Glutamatergic neuron (in vitro differentiated cells): ENCODE measurements around the gene TIAL1. TPM values are rescaled to one million over a fixed set of nuclear protein-coding genes. Genes with fewer than 3 reads are reported as not detected.
"Not testable (repeated sequence)": the region's sequence is repeated elsewhere in the genome, so short reads cannot be mapped to it uniquely, and the experiment has no call there.

Experiments
- DNase-seq: peaks from one replicate; pipeline ENCODE4 v3.0.0; 2022
- H3K27ac Mint-ChIP-seq: one replicate; pipeline ENCODE4 v1.8.0; 2020; ENCODE audit warnings: mild to moderate bottlenecking, mixed read lengths, inconsistent platforms; ENCODE audit not compliant: unreplicated experiment
- H3K27me3 Mint-ChIP-seq: one replicate; pipeline ENCODE4 v1.8.0; 2020; ENCODE audit warnings: mild to moderate bottlenecking, moderate library complexity, mixed read lengths, inconsistent platforms; ENCODE audit not compliant: unreplicated experiment
- H3K36me3 Mint-ChIP-seq: one replicate; pipeline ENCODE4 v1.8.0; 2020; ENCODE audit warnings: mild to moderate bottlenecking, mixed read lengths, inconsistent platforms; ENCODE audit not compliant: unreplicated experiment
- H3K4me1 Mint-ChIP-seq: one replicate; pipeline ENCODE4 v1.8.0; 2020; ENCODE audit warnings: mild to moderate bottlenecking, low read depth, mixed read lengths, inconsistent platforms; ENCODE audit not compliant: unreplicated experiment
- H3K4me3 Mint-ChIP-seq: one replicate; pipeline ENCODE4 v1.8.0; 2020; ENCODE audit warnings: mild to moderate bottlenecking, mixed read lengths, inconsistent platforms; ENCODE audit not compliant: unreplicated experiment
- H3K9me3 Mint-ChIP-seq: one replicate; pipeline ENCODE4 v1.8.0; 2020; ENCODE audit warnings: mild to moderate bottlenecking, moderate library complexity, mixed read lengths, inconsistent platforms; ENCODE audit not compliant: unreplicated experiment
- CTCF ChIP-seq: fragments of 200-600 bp; sonication (generic); IDR thresholded peaks from one replicate; pipeline ENCODE4 v1.5.0; 2021; ENCODE audit not compliant: partially characterized antibody, unreplicated experiment
- total RNA-seq: library from RNA; stranded (reverse); fragmentation: NEBNext Ultra II Directional; extraction: Animal tissue kit (Norgen Biotek cat#: 25700); gene quantifications from one replicate; pipeline ENCODE4 v1.2.1, GENCODE V29; 2021; ENCODE audit not compliant: unreplicated experiment

Gene TIAL1
- total RNA-seq, 1 donor from 2014 or later = 216 TPM

- H3K9me3 Mint-ChIP-seq = peaks cover 2% of the 10 kb centered on the region
- no peak overlapping the region for H3K27ac Mint-ChIP-seq
- H3K4me3 Mint-ChIP-seq = no peak overlapping the region
- TF ChIP-seq CTCF = no peak
- DNase-seq = no peak
- H3K36me3 Mint-ChIP-seq = no peaks in the 10 kb centered on the region
- no peaks in the 10 kb centered on the region for H3K4me1 Mint-ChIP-seq
- H3K27me3 Mint-ChIP-seq = no peaks in the 10 kb centered on the region
These were observed 28.8 kb downstream of the TIAL1 start for GRCh38 chr10:119567978-119568377.

- TF ChIP-seq CTCF = no peak
- no peaks in the 10 kb centered on the region for H3K4me1 Mint-ChIP-seq
- no peak for DNase-seq
- no peak overlapping the region for H3K4me3 Mint-ChIP-seq
- no peak overlapping the region for H3K27ac Mint-ChIP-seq
- peaks cover 1% of the 10 kb centered on the region for H3K27me3 Mint-ChIP-seq
- H3K36me3 Mint-ChIP-seq = no peaks in the 10 kb centered on the region
- peaks cover 7% of the 10 kb centered on the region for H3K9me3 Mint-ChIP-seq
These were observed 34.7 kb downstream of the TIAL1 start for GRCh38 chr10:119562097-119562496.

GRCh38 chr10:119559511-119559910, 37.3 kb downstream of the TIAL1 start:
- H3K36me3 Mint-ChIP-seq, H3K27me3 Mint-ChIP-seq, H3K4me3 Mint-ChIP-seq, DNase-seq, H3K27ac Mint-ChIP-seq, H3K9me3 Mint-ChIP-seq, H3K4me1 Mint-ChIP-seq: not testable (repeated sequence)

- DNase-seq, H3K4me3 Mint-ChIP-seq, H3K27ac Mint-ChIP-seq, H3K9me3 Mint-ChIP-seq, H3K4me1 Mint-ChIP-seq, H3K36me3 Mint-ChIP-seq, H3K27me3 Mint-ChIP-seq: not testable (repeated sequence)
These were observed 40.7 kb downstream of the TIAL1 start for GRCh38 chr10:119556081-119556480.

- H3K4me1 Mint-ChIP-seq = no peaks in the 10 kb centered on the region
- no peaks in the 10 kb centered on the region for H3K36me3 Mint-ChIP-seq
- no peaks in the 10 kb centered on the region for H3K9me3 Mint-ChIP-seq
- H3K27ac Mint-ChIP-seq = no peak overlapping the region
- TF ChIP-seq CTCF = no peak
- DNase-seq = no peak
- H3K27me3 Mint-ChIP-seq = peaks cover 1% of the 10 kb centered on the region
- no peak overlapping the region for H3K4me3 Mint-ChIP-seq
These were observed 41.5 kb downstream of the TIAL1 start for GRCh38 chr10:119555178-119555784.

- peaks cover 3% of the 10 kb centered on the region for H3K27me3 Mint-ChIP-seq
- peaks cover 6% of the 10 kb centered on the region for H3K36me3 Mint-ChIP-seq
- H3K27ac Mint-ChIP-seq = no peak overlapping the region
- no peak for TF ChIP-seq CTCF
- no peak overlapping the region for H3K4me3 Mint-ChIP-seq
- no peak for DNase-seq
- H3K4me1 Mint-ChIP-seq = peaks cover 5% of the 10 kb centered on the region
- H3K9me3 Mint-ChIP-seq = peaks cover 3% of the 10 kb centered on the region
These were observed 45.9 kb downstream of the TIAL1 start for GRCh38 chr10:119550827-119551226.
